HepG2 (cell line): ENCODE data around the gene C16orf95. TPM values are rescaled to one million over a fixed set of nuclear protein-coding genes. Genes with fewer than 3 reads are reported as not detected.

Experiments used
- ATAC-seq: fragments of 200-7000 bp; cut with Tn5 transposase; 3 replicates; pipeline ENCODE4 v1.9.1; 2020; ENCODE audit warnings: mild to moderate bottlenecking, moderate library complexity
- BruUV-seq: library from RNA; stranded (reverse); fragments of 400-500 nt; replicated peaks from 2 replicates; lab custom pipeline; 2021; lab: Mats Ljungman, UMichigan
- CTCF ChIA-PET: fragments of 300-600 bp; formaldehyde crosslinking; extraction: SDS; loops from one replicate; lab custom pipeline; 2021; ENCODE audit warnings: low total read pairs, inconsistent platforms, low intra/inter-chr PET ratio; lab: Yijun Ruan, JAX
- POLR2A ChIA-PET: fragments of 350-600 bp; sonication (Branson Sonifier 250); formaldehyde crosslinking; loops from one replicate; lab custom pipeline; 2020; ENCODE audit warnings: antibody characterized with exemption, inconsistent platforms; lab: Yijun Ruan, JAX
- DNase-seq: peaks from one replicate; pipeline ENCODE4 v3.0.0-alpha.2; 2015; ENCODE audit warnings: low spot score
- FAIRE-seq: peaks from 3 replicates; lab custom pipeline; 2011; peaks lifted over from hg19 to GRCh38; lab: Jason Lieb, UNC
- H2AFZ ChIP-seq: one replicate; pipeline ENCODE4 v1.6.1; 2011; ENCODE audit warnings: low read length, inconsistent platforms
- H3K27ac ChIP-seq: fragments of 300-600 bp; 3 replicates; pipeline ENCODE4 v1.8.0; 2011; ENCODE audit warnings: mixed run types, mild to moderate bottlenecking, mixed read lengths, low read length, inconsistent platforms; ENCODE audit not compliant: insufficient read depth; ENCODE audit errors: extremely low read length
- H3K27me3 ChIP-seq, 2 experiments: fragments of 200-600 bp in 1 of 2; 2 replicates in 1 of 2; 3 replicates in 1 of 2; pipeline versions ENCODE4 v1.6.0 to v1.8.0; 2011; ENCODE audit warnings: low read length in 2 of 2, mild to moderate bottlenecking in 2 of 2, moderate library complexity in 2 of 2, inconsistent platforms in 1 of 2; ENCODE audit not compliant: insufficient read depth in 2 of 2, control insufficient read depth in 1 of 2
- H3K36me3 ChIP-seq, 2 experiments: fragments of 200-600 bp in 1 of 2; replicated peaks in 1 of 2; 2 replicates in 1 of 2; 3 replicates in 1 of 2; pipeline versions ENCODE4 v1.5.1 to v1.8.0; 2011; ENCODE audit warnings: low read length in 2 of 2, inconsistent platforms in 1 of 2; ENCODE audit not compliant: insufficient read depth in 2 of 2, control insufficient read depth in 1 of 2
- H3K4me1 ChIP-seq: 2 replicates; pipeline ENCODE4 v1.5.1; 2012; ENCODE audit warnings: low read length, inconsistent platforms; ENCODE audit not compliant: insufficient read depth
- H3K4me2 ChIP-seq: 2 replicates; pipeline ENCODE4 v1.6.0; 2011; ENCODE audit warnings: low read depth, low read length, inconsistent platforms
- H3K4me3 ChIP-seq, 3 experiments: fragments of 200-600 bp in 1 of 3; sonication (generic), shearing (Covaris generic) in 1 of 3; replicated peaks in 1 of 3; 2 replicates each; pipeline ENCODE4 v1.5.1; 2011 to 2016; ENCODE audit warnings: low read length in 3 of 3, inconsistent platforms in 2 of 3, low read depth in 2 of 3, mild to moderate bottlenecking in 2 of 3, control low read depth in 1 of 3, mixed read lengths in 1 of 3; ENCODE audit not compliant: insufficient read depth in 1 of 3
- H3K79me2 ChIP-seq: one replicate; pipeline ENCODE4 v1.6.1; 2011; ENCODE audit warnings: low read length, inconsistent platforms; ENCODE audit not compliant: insufficient read depth
- H3K9ac ChIP-seq: 2 replicates; pipeline ENCODE4 v1.6.0; 2011; ENCODE audit warnings: mild to moderate bottlenecking, low read depth, low read length, inconsistent platforms; ENCODE audit not compliant: insufficient read depth
- H3K9me3 ChIP-seq: 2 replicates; pipeline ENCODE4 v1.5.1; 2012; ENCODE audit warnings: mild to moderate bottlenecking, low read length
- H4K20me1 ChIP-seq: 2 replicates; pipeline ENCODE4 v1.6.0; 2011; ENCODE audit warnings: inconsistent platforms, mild to moderate bottlenecking, low read length, moderate library complexity; ENCODE audit not compliant: insufficient read depth
- AGO2 ChIP-seq: fragments of 200-400 bp; formaldehyde crosslinking; optimal IDR thresholded peaks from 2 replicates; pipeline ENCODE3; 2017; ENCODE audit warnings: mild to moderate bottlenecking, low read depth, low read length, moderate library complexity
- AKAP8 ChIP-seq: sonication (generic); formaldehyde crosslinking; IDR thresholded peaks from 2 replicates; pipeline ENCODE4 v1.5.1; 2020; ENCODE audit warnings: mild to moderate bottlenecking, missing genetic modification reagents
- CBX5 ChIP-seq: sonication (generic); formaldehyde crosslinking; IDR thresholded peaks from 2 replicates; pipeline ENCODE4 v1.4.0; 2020; ENCODE audit warnings: missing genetic modification reagents, borderline replicate concordance
- FOXA3 ChIP-seq: IDR thresholded peaks from 2 replicates; pipeline ENCODE4 v1.6.1; 2016; ENCODE audit warnings: missing genetic modification reagents, missing compliant biosample characterization
- IKZF1 ChIP-seq: fragments of 450-650 bp; IDR thresholded peaks from 2 replicates; pipeline ENCODE4 v1.7.1; 2016
- KDM5A ChIP-seq: fragments of 200-600 bp; sonication (generic); IDR thresholded peaks from 2 replicates; pipeline ENCODE4 v1.7.0; 2018; ENCODE audit warnings: antibody characterized with exemption, mild to moderate bottlenecking, low read length, borderline replicate concordance
- KDM6A ChIP-seq: IDR thresholded peaks from 2 replicates; pipeline ENCODE4 v1.6.1; 2016; ENCODE audit warnings: low read depth
- NFE2L2 ChIP-seq: fragments of 150-350 bp; IDR thresholded peaks from 2 replicates; pipeline ENCODE4 v1.6.1; 2014; ENCODE audit warnings: low read length
- NRL ChIP-seq: sonication (generic); formaldehyde crosslinking; IDR thresholded peaks from 2 replicates; pipeline ENCODE4 v1.5.0; 2020; ENCODE audit warnings: missing genetic modification reagents, mild to moderate bottlenecking, moderate library complexity, borderline replicate concordance
- POLR2A ChIP-seq, 2 experiments: IDR thresholded peaks; 2 replicates each; pipeline ENCODE4 v1.6.1; 2011; ENCODE audit warnings: low read depth in 2 of 2, low read length in 2 of 2, mild to moderate bottlenecking in 1 of 2, moderate library complexity in 1 of 2; ENCODE audit not compliant: insufficient read depth in 1 of 2
- POLR2AphosphoS5 ChIP-seq: IDR thresholded peaks from 2 replicates; pipeline ENCODE4 v1.6.1; 2012; ENCODE audit warnings: low read depth, low read length
- RBM22 ChIP-seq: fragments of 200-400 bp; formaldehyde crosslinking; optimal IDR thresholded peaks from 2 replicates; pipeline ENCODE3; 2017; ENCODE audit warnings: mild to moderate bottlenecking, low read length, moderate library complexity
- TBP ChIP-seq: sonication (generic); formaldehyde crosslinking; IDR thresholded peaks from 2 replicates; pipeline ENCODE4 v1.5.0; 2020; ENCODE audit warnings: missing genetic modification reagents
- ZBTB34 ChIP-seq: sonication (generic); formaldehyde crosslinking; IDR thresholded peaks from 2 replicates; pipeline ENCODE4 v1.8.0; 2022; ENCODE audit warnings: mild to moderate bottlenecking, missing genetic modification reagents
- ZC3H13 ChIP-seq: sonication (generic); formaldehyde crosslinking; IDR thresholded peaks from 2 replicates; pipeline ENCODE4 v1.8.1; 2023; ENCODE audit warnings: mild to moderate bottlenecking, missing genetic modification reagents, moderate library complexity
- ZFP36 ChIP-seq: fragments of 150-350 bp; IDR thresholded peaks from 2 replicates; pipeline ENCODE4 v1.6.1; 2018; ENCODE audit warnings: borderline replicate concordance, low read length, low read depth; ENCODE audit not compliant: partially characterized antibody
- ZFP82 ChIP-seq: sonication (generic); formaldehyde crosslinking; IDR thresholded peaks from 2 replicates; pipeline ENCODE4 v1.5.1; 2020; ENCODE audit warnings: mild to moderate bottlenecking, missing genetic modification reagents, borderline replicate concordance
- ZNF773 ChIP-seq: sonication (generic); formaldehyde crosslinking; IDR thresholded peaks from 2 replicates; pipeline ENCODE4 v1.4.0; 2020; ENCODE audit warnings: missing genetic modification reagents, borderline replicate concordance
- WGBS: methylation state at CpG from one replicate; pipeline ENCODE4 v1.1.6; 2017; ENCODE audit warnings: low lambda C conversion rate; 5-methylcytosine and 5-hydroxymethylcytosine counted together
- in situ Hi-C: cut with HindIII; loops from 2 replicates; pipeline ENCODE4 v1.10.0; 2017; ENCODE audit warnings: low pct_unique_long_range_greater_than_20kb; ENCODE audit not compliant: extremely low pct_ligation_motif_present
- intact Hi-C: fragments of 100-400 bp; cut with micrococcal nuclease; formaldehyde crosslinking; loops from one replicate; pipeline ENCODE4 v1.10.0; 2022; ENCODE audit not compliant: unreplicated experiment
- polyA plus RNA-seq, 8 experiments: library from polyadenylated mRNA; depleted of rRNA in 3 of 8; stranded (reverse) in 7 of 8; unstranded in 1 of 8; fragments of >200 nt; fragmentation: Illumina TruSeq in 4 of 8; extraction: Trizol in 4 of 8; gene quantifications; 2 replicates each; pipeline versions ENCODE4 v1.2.1 to v1.2.3, GENCODE V29; 2011 to 2016; ENCODE audit warnings: low read depth in 4 of 8, missing spikeins in 1 of 8, mixed read lengths in 1 of 8; ENCODE audit not compliant: insufficient read depth in 1 of 8
- total RNA-seq, 5 experiments: library from RNA; depleted of rRNA; stranded (reverse); fragments of >200 nt; fragmentation: Illumina TruSeq; extraction: Trizol; gene quantifications; 2 replicates each; pipeline ENCODE4 v1.2.3, GENCODE V29; 2016; ENCODE audit warnings: low read depth in 1 of 5

C16orf95 gene
- total and polyA plus RNA-seq, 2 of the 13 experiments (the other 11 are each of a cell fraction or from before 2014, with no cell fraction given): 2.8 to 8.6 TPM

DNA sequence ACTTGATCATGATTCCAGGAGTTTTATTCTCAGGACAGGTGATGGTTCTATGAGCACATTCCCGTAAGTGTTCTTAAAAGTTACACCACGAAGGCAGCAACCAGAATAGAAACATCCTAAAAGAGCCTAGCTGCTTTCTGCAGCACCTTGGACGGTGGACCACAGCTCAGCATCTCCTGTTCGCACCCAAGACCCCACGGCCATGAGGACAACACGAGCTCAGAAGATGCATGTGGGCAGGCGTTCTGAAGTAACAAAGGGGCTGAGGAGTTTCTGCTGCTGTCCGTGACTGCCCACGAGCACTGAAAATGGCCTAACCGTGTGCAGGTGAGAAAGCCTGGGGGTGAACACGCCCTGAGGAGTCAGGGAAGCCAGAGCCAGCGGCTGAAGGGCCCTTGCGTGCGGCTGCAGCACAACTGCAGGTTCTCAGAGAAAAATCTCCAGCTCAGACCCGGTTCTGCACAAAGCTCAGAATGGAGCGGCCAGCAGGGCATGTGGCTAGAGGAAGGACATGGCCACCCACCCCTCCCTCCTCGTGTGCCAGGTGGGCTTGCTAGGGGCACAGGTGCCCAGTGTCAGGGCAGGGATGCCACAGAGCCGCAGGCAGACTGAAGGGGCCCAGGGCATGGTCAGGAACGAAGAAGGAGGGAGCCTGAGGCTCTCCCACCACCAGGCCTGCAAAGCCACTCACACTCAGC is 10.8 kb upstream of the C16orf95 start (continued):
- peak; percentile 97 for TF ChIP-seq AGO2
- TF ChIP-seq FOXA3: no peak
- no peak for TF ChIP-seq NFE2L2
- TF ChIP-seq NRL (CRISPR knock-in tag): 0 out of 2 replicates have a peak, but pooled peaks have one; percentile 17
- TF ChIP-seq POLR2A (IDR thresholded peaks at IDR 0.05; ENCODE audit: insufficient read depth in 1 of 2, low read depth in 2 of 2, low read length in 2 of 2): 0 out of 4 replicates have a peak, but pooled peaks of 1 of the 2 experiments have one; percentile 23
- no peak for TF ChIP-seq ZBTB34 (CRISPR knock-in tag)
- TF ChIP-seq KDM5A: no peak
- no peak for TF ChIP-seq IKZF1

- H3K27ac ChIP-seq: no peak overlapping the region
- no peak overlapping the region for H3K4me2 ChIP-seq
- peaks cover 72% of the 10 kb centered on the region for H4K20me1 ChIP-seq
- no peaks in the 10 kb centered on the region for H3K9me3 ChIP-seq
- TF ChIP-seq RBM22 (peak; percentile 30), ZFP82 (CRISPR knock-in tag) (no peak), ZC3H13 (CRISPR knock-in tag) (peak; percentile 73; the same call in 1 of the 2 replicates), KDM6A (CRISPR knock-in tag) (no peak), POLR2AphosphoS5 (peak; percentile 23), TBP (CRISPR knock-in tag) (no peak), CBX5 (CRISPR knock-in tag) (no peak), AKAP8 (0 out of 2 replicates have a peak, but pooled peaks have one; percentile 36), ZFP36 (no peak), ZNF773 (CRISPR knock-in tag) (no peak)
- H3K27me3 ChIP-seq: no peaks in the 10 kb centered on the region
- peaks cover 43 to 66% of the 10 kb centered on the region in 2 experiments for H3K36me3 ChIP-seq
- ATAC-seq (no peak), FAIRE-seq (no peak), DNase-seq (no peak)
- POLR2A ChIA-PET: interaction anchor here (1.0 to 2.5 kb wide), 2 partner anchors 9 to 58 kb away, joined by 5 to 13 read pairs; partner anchors contain the start of genes C16orf95 and FBXO31
- in situ Hi-C loops: no loop called here
- WGBS: 93% methylated on average over 10 of the region's 11 CpGs
- H2AFZ ChIP-seq: no peak overlapping the region
- intact Hi-C loops: no loop called here
- H3K4me3 ChIP-seq: no peak overlapping the region
- H3K9ac ChIP-seq: no peak overlapping the region
- CTCF ChIA-PET: no interaction called here
- peaks cover 11% of the 10 kb centered on the region for H3K79me2 ChIP-seq
- no peaks in the 10 kb centered on the region for H3K4me1 ChIP-seq
- BruUV-seq: no TSS peak
Observed at GRCh38 chr16:87326151-87326571, 9.0 kb upstream of the C16orf95 start.
